CD4-positive, alpha-beta memory T cell (primary cell): ENCODE data around the gene HM13. TPM values are rescaled to one million over a fixed set of nuclear protein-coding genes. Genes with fewer than 3 reads are reported as not detected.

Experiments used
- microRNA-seq: library from miRNA; unstranded; fragments of <30 nt; microRNA quantifications from one replicate; pipeline ENCODE4 v1.2.0, GENCODE V29; 2021; ENCODE audit warnings: borderline replicate concordance, borderline number of aligned reads, borderline microRNAs expressed, mixed read lengths
- polyA plus RNA-seq, 2 donors: library from polyadenylated mRNA; unstranded; fragments of 300-500 nt; fragmentation: Illumina TruSeq; gene quantifications; one replicate each; pipeline ENCODE4 v1.2.3, GENCODE V29; 2021
- total RNA-seq, 2 experiments: library from RNA; stranded (reverse); gene quantifications; one replicate each; pipeline ENCODE4 v1.2.3, GENCODE V29; 2021

HM13 gene
- total and polyA plus RNA-seq, 4 experiments from 2014 or later = 133 to 171 (median 161) TPM

Small RNA genes within 50 kb of the gene (microRNA-seq; reads per million reads assigned to microRNA genes)
- gene MIR3193 = not detected

Other genes starting within 250 kb of the HM13 start
- gene DEFB116, start 205.9 kb upstream of the HM13 start, total RNA-seq = not detected
- gene DEFB116, start 205.9 kb upstream of the HM13 start, polyA plus RNA-seq = not detected
- gene DEFB118, start 145.8 kb upstream of the HM13 start, total RNA-seq = not detected
- gene DEFB118, start 145.8 kb upstream of the HM13 start, polyA plus RNA-seq = not detected
- not detected for gene DEFB119, start 123.9 kb upstream of the HM13 start, total RNA-seq
- gene DEFB119, start 123.9 kb upstream of the HM13 start, polyA plus RNA-seq = not detected
- gene DEFB121, start 108.2 kb upstream of the HM13 start, total RNA-seq = not detected
- gene DEFB121, start 108.2 kb upstream of the HM13 start, polyA plus RNA-seq = not detected
- gene DEFB123, start 73.8 kb upstream of the HM13 start, total RNA-seq = not detected
- not detected for gene DEFB123, start 73.8 kb upstream of the HM13 start, polyA plus RNA-seq
- not detected for gene DEFB124, start 39.3 kb upstream of the HM13 start, total RNA-seq
- not detected for gene DEFB124, start 39.3 kb upstream of the HM13 start, polyA plus RNA-seq
- not detected for gene REM1, start 39.2 kb upstream of the HM13 start, total RNA-seq
- not detected for gene REM1, start 39.2 kb upstream of the HM13 start, polyA plus RNA-seq
- gene ID1, start 90.8 kb downstream of the HM13 start, total RNA-seq = under 1 TPM in 1 of 2 experiments, not detected in 1; 0.50 TPM
- 1 to 10 TPM in 1 of 2 donors, under 1 TPM in 1; 0.49 to 1.4 TPM for gene ID1, start 90.8 kb downstream of the HM13 start, polyA plus RNA-seq
- gene COX4I2, start 123.5 kb downstream of the HM13 start, total RNA-seq = not detected
- gene COX4I2, start 123.5 kb downstream of the HM13 start, polyA plus RNA-seq = not detected
- 10 to 100 TPM; 20.3 to 20.8 TPM for gene BCL2L1, start 208.4 kb downstream of the HM13 start, total RNA-seq
- gene BCL2L1, start 208.4 kb downstream of the HM13 start, polyA plus RNA-seq = 10 to 100 TPM; 22.8 to 26.1 TPM
- under 1 TPM; 0.30 to 0.44 TPM for gene TPX2, start 224.8 kb downstream of the HM13 start, total RNA-seq
- gene TPX2, start 224.8 kb downstream of the HM13 start, polyA plus RNA-seq = under 1 TPM; 0.76 to 0.85 TPM